NCI-H1048 (cell line): ENCODE data around the gene FFAR2.
"Not testable (repeated sequence)": the region's sequence is repeated elsewhere in the genome, so short reads cannot be mapped to it uniquely, and the experiment has no call there.

Source experiments
- DNase-seq: peaks from one replicate; lab custom pipeline; 2025; lab: John Stamatoyannopoulos, UW

FFAR2 gene

DNA sequence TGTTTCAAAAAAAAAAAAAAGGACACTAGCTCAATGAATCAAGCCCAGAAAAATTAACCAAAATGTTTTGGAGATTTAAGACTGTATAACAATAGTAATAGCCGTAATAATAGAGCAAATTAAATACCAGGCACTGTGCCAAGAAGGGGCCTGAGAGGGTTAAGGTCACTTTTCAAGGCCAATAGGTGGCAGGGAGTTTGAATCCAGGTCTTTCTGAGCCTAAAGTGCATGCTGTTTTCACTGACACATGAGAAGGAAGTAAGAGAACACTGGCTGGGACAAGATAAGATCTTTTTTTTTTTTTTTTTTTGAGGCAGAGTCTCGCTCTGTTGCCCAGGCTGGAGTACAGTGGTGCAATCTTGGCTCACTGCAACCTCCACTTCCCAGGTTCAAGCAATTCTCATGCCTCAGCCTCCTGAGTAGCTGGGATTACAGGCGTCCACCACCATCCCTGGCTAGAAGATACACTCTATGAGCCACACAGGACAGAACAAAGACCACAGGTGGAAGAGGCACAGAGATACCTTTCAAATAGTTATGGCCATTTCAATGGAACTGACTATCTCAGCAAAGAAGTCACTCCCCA, 7.7 kb downstream of the FFAR2 start:
- DNase-seq, result no peak

DNA sequence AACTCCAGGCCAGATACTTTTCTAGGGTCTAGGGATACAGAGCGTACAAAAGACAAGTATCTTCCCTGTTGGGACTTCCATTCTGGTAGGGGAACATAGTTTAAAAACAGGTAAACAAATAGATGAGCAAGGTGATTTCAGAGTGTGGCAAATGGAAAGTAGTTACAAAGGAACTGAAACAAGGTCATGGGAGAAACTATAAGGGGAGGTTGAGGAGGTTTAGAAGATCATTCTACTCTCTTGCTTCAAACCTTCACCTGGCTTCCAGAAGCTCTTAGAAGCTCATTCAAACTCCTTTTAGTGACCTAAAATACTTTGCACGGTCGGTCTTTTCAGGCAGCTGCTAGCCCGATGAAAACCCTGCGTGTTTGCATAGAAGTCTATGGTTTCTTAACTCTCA, 9.1 kb downstream of the FFAR2 start:
- DNase-seq, result no peak

DNA sequence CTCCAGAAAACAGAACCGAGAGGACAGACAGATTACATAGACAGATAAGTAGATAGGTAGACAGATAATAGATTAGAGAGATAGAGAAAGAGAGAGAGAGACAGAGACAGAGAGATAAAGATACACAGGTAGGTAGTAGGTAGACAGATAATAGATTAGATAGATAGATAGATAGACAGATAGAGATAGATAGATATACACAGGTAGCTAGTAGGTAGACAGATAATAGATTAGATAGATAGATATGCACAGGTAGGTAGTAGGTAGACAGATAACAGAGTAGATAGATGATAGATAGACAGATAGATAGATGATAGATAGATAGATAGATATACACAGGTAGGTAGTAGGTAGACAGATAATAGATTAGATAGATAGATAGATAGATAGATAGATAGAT, 10.1 kb downstream of the FFAR2 start:
- DNase-seq, result no peak

DNA sequence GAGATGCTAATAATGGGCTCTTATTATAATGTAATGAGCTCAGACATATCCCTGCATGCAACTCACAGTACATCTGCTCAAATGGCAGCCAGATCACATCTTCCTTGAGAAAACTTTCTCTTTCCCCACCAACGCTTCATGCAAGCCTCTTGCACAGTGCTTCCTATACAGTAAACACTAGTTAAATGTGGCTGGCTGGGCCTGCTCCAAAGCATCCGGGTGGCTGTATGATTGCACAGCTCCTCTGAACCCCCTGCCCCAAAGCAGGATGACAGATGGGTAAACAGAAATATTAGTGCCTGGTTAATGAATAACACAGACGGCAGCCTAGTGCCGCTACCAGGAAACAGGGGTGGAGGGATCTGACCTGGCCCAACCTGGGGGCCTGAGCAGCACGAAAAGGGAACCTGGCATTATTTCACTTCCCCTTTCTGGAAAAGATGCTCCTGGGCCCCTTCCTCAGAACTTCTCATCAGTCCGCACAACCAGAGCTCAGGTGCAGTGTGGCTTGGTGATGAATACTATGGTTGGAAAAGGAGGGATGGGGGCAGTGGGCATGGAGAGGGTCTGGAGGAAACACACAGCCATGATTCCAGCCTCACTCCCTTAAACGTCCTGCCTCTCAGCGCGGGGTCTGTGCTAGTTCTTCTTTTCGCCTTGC, 10.8 kb downstream of the FFAR2 start:
- DNase-seq, result no peak

DNA sequence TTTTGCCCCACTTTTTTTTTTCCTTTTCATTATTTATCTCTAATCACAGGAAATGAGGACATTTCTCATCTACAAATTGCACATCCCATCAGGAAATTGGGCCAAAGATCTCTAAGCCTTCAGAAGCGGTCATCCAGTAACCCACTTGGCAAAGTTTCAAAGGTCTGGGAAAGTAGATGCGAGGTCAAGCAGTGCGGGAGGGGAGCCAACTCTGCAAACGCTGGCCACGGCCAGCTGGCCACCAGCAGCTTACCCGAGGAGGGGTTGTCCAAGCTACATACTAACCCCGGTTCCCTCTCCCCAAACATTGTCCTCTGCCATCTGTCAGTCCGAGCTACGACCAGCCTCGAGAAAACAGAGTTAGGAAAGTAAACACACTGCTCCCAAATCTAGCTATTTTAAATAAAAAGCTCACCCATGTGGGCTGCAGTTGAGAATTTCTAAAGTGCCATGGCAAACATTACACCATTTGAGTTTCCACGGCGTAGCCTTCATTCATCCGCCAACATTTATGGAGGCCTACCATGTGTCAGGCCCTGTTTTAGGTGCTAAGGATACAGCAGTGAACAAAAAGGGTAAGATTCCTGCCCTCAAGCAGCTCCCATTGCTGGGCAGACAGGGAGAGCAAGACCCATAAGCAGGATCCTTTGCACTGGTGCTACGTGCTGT, 11.5 kb downstream of the FFAR2 start:
- DNase-seq, result no peak

DNA sequence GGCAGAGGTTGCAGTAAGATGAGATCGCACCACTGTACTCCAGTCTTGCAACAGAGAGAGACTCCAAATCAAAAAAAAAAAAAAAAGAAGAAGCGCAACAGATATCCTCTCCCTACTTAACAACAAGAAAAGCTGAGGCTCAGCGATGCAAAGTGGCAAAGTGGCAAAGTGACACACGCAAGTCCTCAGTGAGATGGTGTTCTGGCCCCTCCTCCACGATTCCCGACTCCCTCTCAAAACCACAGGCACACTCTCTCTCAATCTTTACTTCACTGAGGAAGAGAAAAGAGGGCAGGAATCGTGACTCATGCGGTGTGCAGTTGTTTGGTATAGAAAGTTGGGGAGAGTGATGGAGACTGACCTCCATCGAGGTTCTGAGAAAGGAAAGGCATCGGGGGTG, 12.6 kb downstream of the FFAR2 start:
- no peak for DNase-seq

DNA sequence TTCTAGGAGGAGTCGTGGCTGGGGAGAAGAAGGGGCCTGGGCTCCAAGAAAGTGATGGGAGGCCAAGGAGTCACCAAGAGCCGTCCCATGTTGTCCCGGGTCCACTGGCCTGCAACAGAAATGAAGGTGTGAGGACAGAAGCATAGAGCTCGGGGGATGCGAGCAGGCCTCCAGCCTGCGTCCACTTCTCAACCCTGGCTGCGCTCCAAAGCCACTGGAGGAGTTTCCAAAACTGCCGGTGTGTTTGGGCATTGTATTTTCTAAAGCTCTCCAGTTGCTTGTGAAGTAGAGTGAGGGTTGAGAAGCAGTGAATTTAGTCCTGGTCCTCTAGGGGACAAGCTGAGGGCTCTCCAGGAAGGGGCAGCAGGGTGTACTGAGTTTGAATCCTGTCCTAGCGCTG, 13.0 kb downstream of the FFAR2 start:
- DNase-seq, result no peak

DNA sequence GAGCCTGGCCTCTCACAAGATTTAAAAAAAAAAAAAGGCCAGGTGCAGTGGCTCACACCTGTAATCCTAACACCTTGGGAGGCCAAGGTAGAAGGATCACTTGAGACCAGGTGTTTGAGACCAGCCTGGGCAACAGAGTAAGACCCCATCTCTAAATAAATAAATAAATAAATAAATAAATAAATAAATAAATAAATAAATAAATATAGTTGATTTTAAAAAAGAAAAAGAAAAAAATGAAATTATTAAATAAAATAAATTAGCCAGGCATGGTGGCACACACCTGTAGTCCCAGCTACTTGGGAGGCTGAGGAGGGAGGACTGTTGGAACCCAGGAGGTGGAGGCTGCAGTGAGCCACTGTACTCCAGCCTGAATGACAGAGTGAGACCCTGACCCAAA, 13.7 kb downstream of the FFAR2 start:
- DNase-seq, result not testable (repeated sequence)

DNA sequence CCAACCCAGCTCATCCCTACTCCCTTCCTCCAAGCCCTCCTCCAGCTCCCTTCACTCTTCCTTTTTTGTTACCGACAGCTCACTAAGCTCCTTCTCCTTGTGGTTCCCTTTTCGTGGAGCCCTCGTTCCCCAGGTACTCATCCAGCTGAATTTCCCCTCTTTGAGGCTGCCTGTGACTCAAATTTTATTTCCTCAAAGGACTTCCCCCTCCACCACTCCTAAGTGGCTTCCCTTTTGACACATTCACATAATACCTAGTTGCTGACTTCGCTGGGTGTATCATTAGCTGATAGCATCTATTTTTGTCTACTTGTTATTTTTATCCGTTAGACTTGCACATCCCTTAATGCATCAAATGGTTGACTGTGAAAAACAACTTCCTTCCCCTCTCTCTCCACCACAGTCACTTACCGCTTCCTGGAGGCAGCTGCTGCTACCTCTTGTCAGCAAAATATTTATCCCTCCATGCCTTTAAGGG, 14.5 kb downstream of the FFAR2 start:
- DNase-seq, result no peak

DNA sequence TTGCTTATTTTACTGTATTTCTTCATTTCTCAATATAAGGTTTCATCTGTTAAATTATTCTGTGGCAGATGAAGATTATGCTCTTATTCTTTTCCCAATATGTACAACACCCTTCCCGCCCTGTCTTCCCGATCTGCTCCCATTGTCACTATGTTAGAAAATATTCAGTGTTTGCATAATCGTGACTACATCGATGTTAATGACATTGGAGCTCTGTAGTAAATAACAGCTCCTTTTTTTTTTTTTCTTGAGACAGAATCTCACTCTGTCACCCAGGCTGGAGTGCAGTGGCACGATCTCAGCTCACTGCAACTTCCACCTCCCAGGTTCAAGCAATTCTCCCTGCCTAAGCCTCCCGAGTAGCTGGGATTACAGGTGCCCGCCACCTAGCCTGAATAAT, 14.9 kb downstream of the FFAR2 start:
- DNase-seq, result not testable (repeated sequence)

DNA sequence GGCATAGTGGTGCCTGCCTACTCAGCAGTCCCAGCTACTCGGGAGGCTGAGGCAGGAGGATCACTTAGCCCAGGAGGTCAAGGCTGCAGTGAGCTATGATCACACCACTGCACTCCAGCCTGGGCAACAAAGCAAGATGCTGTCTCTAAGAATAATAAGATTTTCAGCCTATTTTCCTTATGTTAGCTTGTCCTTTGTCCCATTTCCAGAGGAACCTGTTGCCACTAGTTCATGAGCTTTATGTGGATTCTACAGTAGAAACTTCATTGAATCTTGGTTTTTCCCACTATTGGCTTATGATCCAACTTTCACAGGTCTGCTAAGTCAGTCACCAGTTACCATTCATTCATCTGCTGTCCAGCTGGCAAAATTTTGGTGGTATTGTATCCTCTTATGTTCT, 18.2 kb downstream of the FFAR2 start:
- no peak for DNase-seq

DNA sequence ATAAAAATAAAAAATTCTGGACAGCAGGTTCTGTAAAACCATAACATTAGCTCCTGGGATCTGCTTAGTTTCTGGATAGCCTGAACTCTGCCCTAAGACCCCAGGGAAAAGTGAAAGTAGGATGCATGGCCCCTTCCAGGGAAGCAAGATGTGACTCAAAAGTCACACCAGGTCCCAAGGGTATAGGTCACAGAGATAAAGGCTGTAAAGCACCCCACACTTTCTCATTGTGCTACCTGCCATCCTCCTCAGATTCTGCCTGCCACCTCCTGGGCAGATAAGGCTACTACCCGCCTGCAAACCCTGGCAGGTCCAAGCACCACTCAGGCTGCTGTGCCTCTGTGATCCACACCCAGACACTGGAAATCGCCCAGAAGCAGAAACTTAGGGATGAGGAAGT, 20.6 kb downstream of the FFAR2 start:
- no peak for DNase-seq

DNA sequence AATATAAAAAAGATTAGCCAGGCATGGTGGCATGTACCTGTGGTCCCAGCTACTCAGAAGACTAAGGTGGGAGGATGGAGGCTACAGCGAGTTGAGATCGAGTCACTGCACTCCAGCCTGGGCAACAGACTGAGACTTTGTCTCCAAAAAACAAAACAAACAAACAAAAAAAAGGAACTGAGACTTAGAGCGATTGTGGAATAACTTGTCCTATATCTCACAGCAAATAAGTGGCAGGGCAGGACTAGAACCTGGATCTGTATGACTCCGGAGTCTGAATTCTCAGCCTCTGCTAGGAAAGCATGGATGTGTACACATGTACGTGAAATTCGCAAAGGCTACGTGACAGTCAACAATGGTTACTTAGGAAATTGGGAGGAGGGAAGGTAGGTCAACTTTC, 22.1 kb downstream of the FFAR2 start:
- DNase-seq, result no peak

DNA sequence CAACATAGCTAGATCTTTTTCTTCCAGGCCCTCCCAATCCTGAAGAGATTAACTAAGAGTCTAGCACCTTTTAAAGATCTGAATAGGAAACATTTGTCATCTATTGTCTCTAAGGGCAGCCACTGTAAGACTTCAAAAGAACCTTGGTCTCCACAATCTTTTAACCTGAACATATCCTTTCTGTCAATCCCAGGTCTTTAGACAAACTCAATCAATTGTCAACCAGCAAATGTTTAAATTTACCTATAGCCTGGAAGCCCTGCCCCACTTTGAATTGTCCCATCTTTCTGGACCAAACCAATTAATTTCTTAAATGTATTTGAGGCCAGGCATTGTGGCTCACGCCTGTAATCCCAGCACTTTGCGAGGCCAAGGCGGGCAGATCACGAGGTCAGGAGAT, 23.0 kb downstream of the FFAR2 start:
- not testable (repeated sequence) for DNase-seq

DNA sequence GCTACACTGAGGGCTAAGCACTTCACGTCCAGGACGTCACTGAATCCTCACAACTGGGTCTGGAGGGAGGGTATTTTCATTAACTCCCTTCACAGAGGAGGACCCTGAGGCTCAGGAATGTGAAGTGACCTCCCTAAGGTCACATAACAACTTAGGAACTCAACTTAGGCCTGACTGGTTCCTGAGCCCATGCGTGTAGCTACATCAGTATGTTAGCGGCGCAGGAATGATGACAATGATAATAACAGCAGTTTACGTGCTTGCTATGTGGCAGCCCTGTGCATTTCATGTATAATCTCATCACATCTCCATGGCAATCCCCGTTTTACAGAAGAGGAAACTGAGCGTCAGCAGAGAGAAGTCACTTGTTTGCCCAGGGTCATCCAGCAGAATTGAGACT, 23.9 kb downstream of the FFAR2 start:
- no peak for DNase-seq

DNA sequence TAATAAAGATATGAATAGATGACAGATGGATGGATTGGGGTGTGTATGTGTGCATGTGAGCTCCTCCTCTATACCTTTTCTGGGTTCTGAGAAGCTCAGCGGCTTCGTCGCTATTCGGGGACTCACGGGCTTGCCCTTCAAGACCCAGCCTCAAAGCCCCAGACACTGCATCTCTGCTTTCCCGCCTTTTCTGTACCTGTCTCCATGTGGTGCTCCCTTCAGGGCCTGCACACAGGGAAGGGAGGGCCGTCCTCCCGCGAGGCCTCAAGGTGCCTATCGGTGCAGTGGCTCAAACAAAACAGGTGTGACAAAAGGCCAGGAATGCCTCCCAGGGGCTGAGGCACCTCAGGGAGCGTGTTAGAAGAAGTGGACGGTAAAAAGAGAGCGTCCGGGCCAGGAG, 26.0 kb downstream of the FFAR2 start:
- DNase-seq, result no peak

DNA sequence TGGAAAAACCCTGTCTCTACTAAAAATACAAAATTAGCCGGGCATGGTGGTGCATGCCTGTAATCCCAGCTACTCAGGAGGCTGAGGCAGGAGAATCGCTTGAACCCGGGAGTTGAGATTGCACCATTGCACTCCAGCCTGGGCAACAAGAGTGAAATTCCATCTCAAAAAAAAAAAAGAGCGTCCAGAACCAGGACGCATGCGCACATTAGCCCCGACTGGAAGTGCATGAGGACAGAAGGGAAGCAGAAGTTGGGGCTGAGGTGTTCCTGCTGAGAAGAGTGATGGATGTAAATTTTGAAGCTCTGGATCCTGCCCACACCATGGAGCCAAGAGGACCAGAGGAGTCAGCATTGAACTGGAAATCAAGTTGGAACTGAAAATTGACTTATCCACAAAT, 26.5 kb downstream of the FFAR2 start:
- not testable (repeated sequence) for DNase-seq

DNA sequence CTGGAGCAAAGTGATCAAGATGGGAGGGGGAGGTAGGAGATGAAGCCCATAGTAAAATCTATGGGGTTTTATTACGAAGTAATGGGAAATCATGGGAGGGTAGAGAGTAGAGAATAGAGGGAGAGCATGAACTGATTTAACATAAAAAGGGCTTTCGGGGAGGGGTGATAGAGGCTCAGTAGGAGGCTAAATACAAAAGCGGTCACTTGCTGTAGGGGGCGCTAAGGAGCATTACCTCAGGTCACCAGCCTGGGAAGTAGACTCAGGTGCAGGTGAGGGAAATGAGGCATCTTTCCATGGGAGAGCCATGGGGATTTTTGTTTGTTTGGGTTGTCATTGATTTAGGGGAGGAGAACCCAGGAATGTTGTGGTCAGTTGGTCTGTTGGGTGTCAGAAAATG, 28.1 kb downstream of the FFAR2 start:
- DNase-seq, result no peak

DNA sequence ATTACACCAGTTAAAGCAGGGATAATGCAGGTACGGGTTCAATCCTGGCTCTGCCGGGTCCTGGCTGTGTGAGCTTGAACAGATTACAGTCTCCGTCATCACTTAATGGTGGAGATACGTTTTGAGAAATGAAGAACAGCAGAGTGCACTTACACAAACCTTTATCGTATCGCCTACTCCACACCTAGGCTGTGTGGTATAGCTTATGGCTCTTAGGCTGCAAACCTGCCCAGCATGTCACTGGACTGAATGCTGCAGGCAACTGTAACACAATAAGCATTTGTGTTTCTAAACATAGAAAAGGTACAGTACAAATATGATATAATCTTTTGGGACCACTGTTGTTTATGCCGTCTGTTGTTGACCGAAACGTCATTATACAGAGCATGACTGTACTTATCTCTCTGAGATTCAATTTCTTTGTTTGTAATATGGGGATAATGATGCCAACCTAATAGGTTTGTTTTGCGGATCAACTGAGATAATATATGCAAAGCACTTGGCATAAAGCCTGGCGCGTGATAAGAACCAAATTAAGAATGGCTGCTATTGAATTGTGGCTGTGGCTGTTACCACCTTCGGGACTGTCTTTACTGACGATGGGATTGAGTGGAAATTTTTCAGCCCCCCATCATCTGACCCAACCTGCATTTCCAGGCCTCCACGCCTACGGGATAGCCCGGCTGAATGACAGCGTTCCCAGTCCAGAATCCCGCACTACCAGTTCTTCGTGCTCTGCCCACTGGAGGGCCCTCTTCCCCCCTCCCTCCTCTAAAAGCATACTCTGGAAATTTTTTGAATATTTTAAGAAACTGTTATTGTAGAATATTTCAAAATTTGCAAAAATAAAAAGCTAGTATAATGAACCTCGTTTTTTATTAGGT, 31.0 kb downstream of the FFAR2 start:
- peak; percentile 72 for DNase-seq

DNA sequence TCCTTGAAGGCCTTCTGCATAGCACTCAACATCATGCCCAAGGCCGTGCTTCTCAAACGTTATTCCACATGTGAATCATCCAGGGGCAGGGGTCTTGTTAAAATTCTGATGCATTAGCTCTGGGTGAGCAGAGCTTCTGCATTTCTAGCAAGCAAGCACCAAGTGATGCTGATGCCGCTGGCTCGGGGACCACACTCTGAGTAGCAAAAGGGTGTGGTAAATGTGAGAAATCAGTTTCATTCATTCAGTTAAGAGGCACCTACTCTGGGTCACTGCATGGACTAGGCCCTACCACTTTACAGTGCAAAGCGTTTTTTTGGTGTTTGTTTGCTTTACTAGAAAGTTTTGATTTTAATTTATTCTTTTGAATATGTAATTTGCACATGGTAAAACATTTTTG, 35.0 kb downstream of the FFAR2 start:
- DNase-seq, result no peak

DNA sequence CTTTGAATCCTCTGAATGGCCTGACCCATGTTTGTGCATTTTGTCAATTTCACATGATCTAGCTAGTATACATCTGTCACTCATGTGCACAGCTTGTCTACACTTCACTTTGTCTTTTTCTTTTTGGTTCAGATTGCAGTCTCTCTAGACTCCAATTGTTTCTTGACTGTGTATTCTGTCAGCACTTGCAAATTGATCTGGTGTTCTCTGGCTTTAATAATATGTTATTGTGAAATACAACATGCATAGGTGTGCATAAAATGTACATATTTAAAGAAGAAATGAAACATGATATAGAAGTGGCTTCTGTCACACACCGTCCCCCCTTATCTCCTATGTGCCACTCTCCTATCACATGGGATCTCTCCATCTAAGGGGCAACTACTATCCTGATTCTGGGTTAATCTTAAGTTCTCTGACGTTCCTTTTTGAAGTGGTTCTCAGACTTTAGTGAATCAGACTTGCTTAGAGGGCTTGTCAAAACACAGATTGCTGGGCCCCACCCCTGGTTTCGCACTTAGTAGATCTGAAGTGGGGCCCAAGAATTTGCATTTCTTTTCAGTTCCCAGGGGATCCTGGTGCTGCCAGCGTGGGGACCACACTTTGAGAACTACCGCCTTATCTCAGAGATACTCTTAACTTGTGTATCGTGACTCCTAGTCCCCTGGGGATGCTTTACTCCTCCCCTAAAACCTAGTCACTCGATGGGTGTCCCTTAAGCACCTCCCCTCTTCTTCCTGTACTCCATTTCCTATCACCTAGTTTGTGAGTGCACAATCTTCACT, 36.4 kb downstream of the FFAR2 start:
- DNase-seq, result no peak

DNA sequence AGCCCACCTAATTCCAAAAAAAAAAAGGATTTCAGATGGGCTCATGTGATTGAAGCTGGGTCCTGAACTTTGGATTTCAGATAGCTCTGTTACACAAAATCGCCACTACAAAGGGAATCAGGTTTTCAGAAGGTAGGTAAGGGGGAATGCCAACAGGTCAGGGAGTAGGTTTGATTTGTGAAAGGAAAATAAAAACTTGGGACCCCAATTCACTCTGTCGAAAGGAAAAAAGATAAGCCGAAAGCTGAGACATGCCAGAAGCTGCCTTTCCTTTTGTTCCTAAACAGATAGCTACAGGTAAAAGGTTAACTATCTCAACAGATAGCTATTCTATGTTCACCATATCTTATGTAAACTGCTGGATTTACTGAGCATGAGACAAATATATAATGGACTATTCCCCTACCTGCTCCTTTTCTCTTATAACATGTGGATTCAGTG, 38.2 kb downstream of the FFAR2 start:
- no peak for DNase-seq
